ENCODE results near the gene TMEM178B. TPM values are rescaled to one million over a fixed set of nuclear protein-coding genes. Genes with fewer than 3 reads are reported as not detected.

The TMEM178B gene
- total and polyA plus RNA-seq, 3 experiments from 2014 or later, result 0.02 to 1.1 (median 0.97) TPM

GRCh38 chr7:141356161-141356560 is 282.3 kb downstream of the TMEM178B start:
- Histone ChIP-seq H3K9me3 (ENCODE audit: low read length) (no peaks in the 10 kb centered on the region), H3K27me3 (ENCODE audit: insufficient read depth, low read length, poor library complexity, severe bottlenecking) (no peaks in the 10 kb centered on the region), H3K4me3 (ENCODE audit: low read length) (no peak overlapping the region), H3K36me3 (ENCODE audit: insufficient read depth, low read length) (no peaks in the 10 kb centered on the region), H3K27ac (ENCODE audit: low read depth, low read length) (no peak overlapping the region), H3K4me1 (ENCODE audit: insufficient read depth, low read length) (no peaks in the 10 kb centered on the region)
- no peak for DNase-seq
- Mint-ChIP-seq H3K4me1 (peaks cover 4 to 6% (median 6%) of the 10 kb centered on the region in 3 donors), H3K36me3 (no peaks in the 10 kb centered on the region), H3K27ac (no peak overlapping the region), H3K4me3 (no peak overlapping the region), H3K27me3 (peaks cover 4 to 17% of the 10 kb centered on the region in 2 donors), H3K9me3 (no peaks in the 10 kb centered on the region)
- ChIA-PET POLR2A (no interaction called here), CTCF (no interaction called here)

- H3K27me3 Mint-ChIP-seq, result peaks cover 4 to 11% of the 10 kb centered on the region in 2 donors
- Histone ChIP-seq H3K36me3 (ENCODE audit: insufficient read depth, low read length) (no peaks in the 10 kb centered on the region), H3K9me3 (ENCODE audit: low read length) (no peaks in the 10 kb centered on the region), H3K4me3 (ENCODE audit: low read length) (no peak overlapping the region), H3K27ac (ENCODE audit: low read depth, low read length) (no peak overlapping the region), H3K4me1 (ENCODE audit: insufficient read depth, low read length) (no peaks in the 10 kb centered on the region), H3K27me3 (ENCODE audit: insufficient read depth, low read length, poor library complexity, severe bottlenecking) (no peaks in the 10 kb centered on the region)
- no peak overlapping the region for H3K27ac Mint-ChIP-seq
- ChIA-PET CTCF (no interaction called here), POLR2A (no interaction called here)
- H3K4me3 Mint-ChIP-seq, result no peak overlapping the region
- DNase-seq, result no peak
- peaks cover 4 to 6% (median 6%) of the 10 kb centered on the region in 3 donors for H3K4me1 Mint-ChIP-seq
- H3K9me3 Mint-ChIP-seq, result no peaks in the 10 kb centered on the region
- no peaks in the 10 kb centered on the region for H3K36me3 Mint-ChIP-seq
Observed at GRCh38 chr7:141358386-141358785, 284.5 kb downstream of the TMEM178B start.

GRCh38 chr7:141359262-141359661 is 285.4 kb downstream of the TMEM178B start:
- Mint-ChIP-seq H3K27ac (no peak overlapping the region), H3K9me3 (no peaks in the 10 kb centered on the region), H3K36me3 (no peaks in the 10 kb centered on the region), H3K4me3 (no peak overlapping the region), H3K27me3 (peaks cover 4 to 11% of the 10 kb centered on the region in 2 donors), H3K4me1 (peaks cover 4 to 5% (median 4%) of the 10 kb centered on the region in 3 donors)
- no peak for DNase-seq
- ChIA-PET CTCF (no interaction called here), POLR2A (no interaction called here)
- Histone ChIP-seq H3K4me3 (ENCODE audit: low read length) (no peak overlapping the region), H3K36me3 (ENCODE audit: insufficient read depth, low read length) (no peaks in the 10 kb centered on the region), H3K27ac (ENCODE audit: low read depth, low read length) (no peak overlapping the region), H3K9me3 (ENCODE audit: low read length) (no peaks in the 10 kb centered on the region), H3K27me3 (ENCODE audit: insufficient read depth, low read length, poor library complexity, severe bottlenecking) (no peaks in the 10 kb centered on the region), H3K4me1 (ENCODE audit: insufficient read depth, low read length) (no peaks in the 10 kb centered on the region)

GRCh38 chr7:141359740-141360415 is 286.0 kb downstream of the TMEM178B start:
- Mint-ChIP-seq H3K9me3 (no peaks in the 10 kb centered on the region), H3K27ac (no peak overlapping the region), H3K27me3 (peaks cover 4 to 11% of the 10 kb centered on the region in 2 donors), H3K36me3 (no peaks in the 10 kb centered on the region), H3K4me3 (no peak overlapping the region), H3K4me1 (no peaks in the 10 kb centered on the region)
- Histone ChIP-seq H3K36me3 (ENCODE audit: insufficient read depth, low read length) (no peaks in the 10 kb centered on the region), H3K27me3 (ENCODE audit: insufficient read depth, low read length, poor library complexity, severe bottlenecking) (no peaks in the 10 kb centered on the region), H3K9me3 (ENCODE audit: low read length) (no peaks in the 10 kb centered on the region), H3K4me1 (ENCODE audit: insufficient read depth, low read length) (no peaks in the 10 kb centered on the region), H3K27ac (ENCODE audit: low read depth, low read length) (no peak overlapping the region), H3K4me3 (ENCODE audit: low read length) (no peak overlapping the region)
- POLR2A ChIA-PET, result no interaction called here
- no peak for DNase-seq
- CTCF ChIA-PET, result no interaction called here

GRCh38 chr7:141360416-141360760 is 286.5 kb downstream of the TMEM178B start:
- Histone ChIP-seq H3K4me3 (ENCODE audit: low read length) (no peak overlapping the region), H3K9me3 (ENCODE audit: low read length) (no peaks in the 10 kb centered on the region), H3K36me3 (ENCODE audit: insufficient read depth, low read length) (no peaks in the 10 kb centered on the region), H3K27me3 (ENCODE audit: insufficient read depth, low read length, poor library complexity, severe bottlenecking) (no peaks in the 10 kb centered on the region), H3K4me1 (ENCODE audit: insufficient read depth, low read length) (no peaks in the 10 kb centered on the region), H3K27ac (ENCODE audit: low read depth, low read length) (no peak overlapping the region)
- Mint-ChIP-seq H3K27me3 (peaks cover 4 to 11% of the 10 kb centered on the region in 2 donors), H3K4me1 (no peaks in the 10 kb centered on the region), H3K27ac (no peak overlapping the region), H3K9me3 (no peaks in the 10 kb centered on the region), H3K4me3 (no peak overlapping the region), H3K36me3 (no peaks in the 10 kb centered on the region)
- ChIA-PET POLR2A (no interaction called here), CTCF (no interaction called here)
- no peak for DNase-seq

- Histone ChIP-seq H3K4me3 (ENCODE audit: low read length) (no peak overlapping the region), H3K27ac (ENCODE audit: low read depth, low read length) (no peak overlapping the region), H3K36me3 (ENCODE audit: insufficient read depth, low read length) (no peaks in the 10 kb centered on the region), H3K9me3 (ENCODE audit: low read length) (no peaks in the 10 kb centered on the region), H3K27me3 (ENCODE audit: insufficient read depth, low read length, poor library complexity, severe bottlenecking) (no peaks in the 10 kb centered on the region), H3K4me1 (ENCODE audit: insufficient read depth, low read length) (no peaks in the 10 kb centered on the region)
- no peak overlapping the region for H3K27ac Mint-ChIP-seq
- CTCF ChIA-PET, result no interaction called here
- H3K4me1 Mint-ChIP-seq, result no peaks in the 10 kb centered on the region
- no peak overlapping the region for H3K4me3 Mint-ChIP-seq
- no peaks in the 10 kb centered on the region for H3K9me3 Mint-ChIP-seq
- peaks cover 4 to 11% of the 10 kb centered on the region in 2 donors for H3K27me3 Mint-ChIP-seq
- H3K36me3 Mint-ChIP-seq, result no peaks in the 10 kb centered on the region
- POLR2A ChIA-PET, result no interaction called here
- DNase-seq, result no peak
Observed at GRCh38 chr7:141360803-141361202, 286.9 kb downstream of the TMEM178B start.

GRCh38 chr7:141361479-141361878 is 287.6 kb downstream of the TMEM178B start:
- Histone ChIP-seq H3K27ac (ENCODE audit: low read depth, low read length) (no peak overlapping the region), H3K9me3 (ENCODE audit: low read length) (no peaks in the 10 kb centered on the region), H3K4me3 (ENCODE audit: low read length) (no peak overlapping the region), H3K4me1 (ENCODE audit: insufficient read depth, low read length) (no peaks in the 10 kb centered on the region), H3K27me3 (ENCODE audit: insufficient read depth, low read length, poor library complexity, severe bottlenecking) (no peaks in the 10 kb centered on the region), H3K36me3 (ENCODE audit: insufficient read depth, low read length) (no peaks in the 10 kb centered on the region)
- Mint-ChIP-seq H3K4me1 (no peaks in the 10 kb centered on the region), H3K9me3 (no peaks in the 10 kb centered on the region), H3K27me3 (peaks cover 4 to 11% of the 10 kb centered on the region in 2 donors), H3K27ac (no peak overlapping the region), H3K4me3 (no peak overlapping the region), H3K36me3 (no peaks in the 10 kb centered on the region)
- no peak for DNase-seq
- ChIA-PET POLR2A (no interaction called here), CTCF (no interaction called here)

- no peaks in the 10 kb centered on the region for H3K36me3 ChIP-seq (ENCODE audit: insufficient read depth, low read length)
- CTCF ChIA-PET, result no interaction called here
- no peak overlapping the region for H3K4me3 ChIP-seq (ENCODE audit: low read length)
- H3K9me3 ChIP-seq (ENCODE audit: low read length), result no peaks in the 10 kb centered on the region
- Mint-ChIP-seq H3K4me3 (no peak overlapping the region), H3K27ac (no peak overlapping the region), H3K27me3 (peaks cover 5 to 11% of the 10 kb centered on the region in 2 donors), H3K36me3 (no peaks in the 10 kb centered on the region), H3K9me3 (no peaks in the 10 kb centered on the region), H3K4me1 (no peaks in the 10 kb centered on the region)
- POLR2A ChIA-PET, result no interaction called here
- H3K4me1 ChIP-seq (ENCODE audit: insufficient read depth, low read length), result no peaks in the 10 kb centered on the region
- no peak overlapping the region for H3K27ac ChIP-seq (ENCODE audit: low read depth, low read length)
- no peaks in the 10 kb centered on the region for H3K27me3 ChIP-seq (ENCODE audit: insufficient read depth, low read length, poor library complexity, severe bottlenecking)
- DNase-seq, result no peak
Observed at GRCh38 chr7:141361960-141362359, 288.1 kb downstream of the TMEM178B start.
